NOMO-1 treated with DMSO at 0.1 percent for 48 hours (cell line): Measurements from ENCODE around the gene IMMP2L.

Source experiments
- DNase-seq: peaks from one replicate; lab custom pipeline; 2025; ENCODE audit not compliant: unreplicated experiment; lab: John Stamatoyannopoulos, UW

Gene IMMP2L

DNA sequence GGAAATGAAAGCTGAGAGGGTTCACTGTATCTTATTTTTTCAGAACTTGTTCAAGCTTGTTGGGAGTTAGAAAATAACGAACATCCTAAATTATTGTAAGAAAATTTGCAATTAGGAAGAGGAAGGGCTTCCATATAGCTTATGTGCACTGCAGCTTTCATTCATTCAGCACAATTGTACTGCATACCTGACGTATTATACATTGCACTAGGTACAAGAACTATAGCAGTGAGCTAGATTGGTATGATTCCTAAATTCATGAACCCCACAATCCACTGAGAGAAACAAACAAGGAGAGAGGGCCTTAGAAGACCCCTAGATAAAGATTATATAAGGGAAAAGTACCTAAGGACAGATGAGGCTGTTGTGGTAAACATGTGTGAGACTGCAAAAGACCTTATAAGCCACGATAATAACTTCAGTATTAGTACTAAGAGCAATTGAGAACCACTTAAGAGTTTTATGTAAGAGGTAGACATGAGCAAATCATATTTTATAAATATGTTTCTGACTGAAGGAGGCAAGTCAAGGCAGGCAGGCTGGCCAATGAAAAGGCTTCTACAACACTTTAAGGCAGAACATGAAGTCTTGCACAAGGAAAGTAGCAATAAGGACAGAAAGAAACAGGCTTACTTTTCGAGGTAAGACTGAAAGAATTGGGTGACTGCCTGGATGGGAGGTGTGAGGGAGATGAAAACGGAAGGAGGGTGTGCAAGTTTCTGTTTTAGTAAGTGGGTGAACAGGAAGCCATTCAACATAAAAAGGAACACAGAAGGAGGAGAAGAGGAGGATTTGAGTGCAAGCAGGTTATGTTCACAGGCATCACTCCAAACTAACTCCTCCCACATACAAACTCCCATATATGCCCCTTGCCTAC lies 549.3 kb downstream of the IMMP2L start:
- peak; percentile 45 for DNase-seq

DNA sequence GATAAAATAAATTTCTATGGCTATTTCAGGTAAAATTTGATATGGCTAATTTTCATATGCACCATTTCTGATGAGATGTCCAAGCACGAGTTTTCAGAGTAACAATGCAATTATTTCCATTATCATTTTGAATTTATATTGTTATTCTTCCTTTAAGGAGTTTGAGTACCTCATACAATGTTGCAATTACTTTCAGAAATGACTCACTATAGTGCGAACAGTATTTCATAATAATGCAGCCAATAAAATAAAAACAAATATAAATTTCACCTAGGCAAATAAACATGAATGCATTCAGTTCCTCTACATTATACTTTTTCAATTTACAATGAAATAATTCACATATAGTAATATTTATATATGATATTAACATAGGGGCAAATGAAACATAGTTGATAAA lies 550.1 kb downstream of the IMMP2L start:
- peak; percentile 11 for DNase-seq

DNA sequence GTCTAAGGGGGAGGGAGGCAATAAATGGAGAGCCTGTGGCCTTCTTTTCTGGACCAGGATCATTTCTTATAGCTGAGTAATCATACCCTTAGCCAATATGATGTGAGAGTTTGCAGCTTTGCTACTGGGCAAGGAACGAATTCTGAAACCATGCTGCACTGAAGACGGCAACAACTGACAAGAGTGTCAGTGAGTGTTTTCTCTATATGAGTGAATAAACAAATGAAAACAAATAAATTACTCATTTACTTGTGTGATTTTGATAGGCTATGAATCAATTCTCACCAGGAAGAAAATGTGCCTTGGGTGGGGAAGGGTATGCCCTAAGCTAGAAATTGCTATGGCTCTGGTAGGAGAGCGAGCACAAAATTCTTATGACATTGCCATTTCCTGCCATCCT lies 550.8 kb downstream of the IMMP2L start:
- no peak for DNase-seq

DNA sequence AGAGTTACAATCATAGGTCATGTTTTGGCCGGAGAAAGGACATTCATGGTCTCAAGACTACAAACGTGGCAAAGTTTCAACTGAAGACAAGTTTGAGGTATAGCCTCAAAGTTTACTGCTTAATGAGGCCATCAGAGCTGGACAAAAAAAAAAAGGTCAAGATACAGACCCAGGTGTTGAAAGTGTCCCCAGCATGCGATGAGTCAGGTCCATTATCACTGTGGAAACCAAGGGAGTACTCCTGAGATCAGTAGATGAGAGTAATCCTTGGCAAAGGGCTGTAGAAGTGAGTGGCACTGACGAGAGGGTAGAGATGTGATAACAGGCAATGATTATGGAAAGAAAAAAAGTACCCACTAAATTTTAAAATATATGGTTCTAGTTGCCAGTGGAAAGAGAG lies 551.5 kb downstream of the IMMP2L start:
- DNase-seq = no peak

DNA sequence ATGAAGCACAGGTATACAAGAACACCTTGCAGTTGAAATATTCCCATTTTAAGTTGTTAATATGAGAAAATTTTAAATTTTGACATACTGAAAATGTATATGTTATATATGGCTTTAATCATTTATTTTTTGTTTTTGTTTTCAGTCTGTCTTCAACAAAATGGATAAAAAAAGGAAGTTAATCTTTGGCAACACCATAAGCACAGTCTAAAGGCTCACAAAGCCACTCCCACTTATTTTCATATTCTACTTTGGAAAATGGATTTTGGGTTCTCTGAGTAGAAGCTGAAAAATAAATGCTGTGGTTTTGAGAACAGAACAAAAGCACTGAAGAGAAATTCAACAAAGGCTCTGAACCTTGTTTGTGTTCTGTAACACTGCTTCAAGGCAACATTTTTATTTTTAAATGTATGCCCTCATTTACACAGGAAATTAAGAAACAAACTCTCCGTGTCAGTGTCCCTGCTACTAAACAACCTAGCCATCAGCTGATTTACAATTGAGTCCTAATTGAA lies 552.7 kb downstream of the IMMP2L start:
- peak; percentile 40 for DNase-seq

DNA sequence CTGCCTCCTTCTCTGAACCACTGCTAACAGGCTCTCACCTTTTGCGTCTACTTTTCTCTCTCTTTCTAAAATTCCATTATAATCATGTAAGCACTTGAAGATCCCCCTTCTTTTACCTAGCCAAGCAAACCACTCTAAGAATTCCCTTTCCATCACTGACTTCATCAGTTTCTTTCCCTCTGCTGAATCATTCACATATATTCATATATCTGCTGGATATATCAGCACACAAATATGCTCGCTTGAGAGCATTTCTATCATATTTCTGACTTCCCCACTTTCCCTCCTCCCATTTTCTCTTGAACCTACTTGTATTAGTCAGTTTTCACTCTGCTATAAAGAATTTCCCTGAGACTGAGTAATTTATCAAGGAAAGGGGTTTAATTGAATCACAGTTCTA lies 555.6 kb downstream of the IMMP2L start:
- DNase-seq = no peak

DNA sequence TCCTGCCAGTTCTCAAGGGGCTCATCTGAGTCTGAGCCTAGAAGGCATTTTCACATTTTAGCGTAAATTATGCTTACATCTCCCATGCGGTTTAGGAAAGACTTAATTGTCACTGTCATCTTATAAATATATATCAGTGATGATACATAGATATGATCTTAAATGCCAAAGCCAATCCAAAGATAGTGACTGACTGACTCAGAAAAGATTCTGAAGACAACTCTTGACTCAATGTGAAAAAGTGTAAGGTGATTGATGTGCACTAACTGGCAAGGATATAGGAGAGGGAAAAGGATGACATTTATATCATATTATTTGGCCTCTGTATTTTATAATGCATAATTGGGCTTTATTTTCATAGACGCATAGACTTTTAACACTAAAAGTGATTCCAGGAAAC lies 556.3 kb downstream of the IMMP2L start:
- DNase-seq = no peak

DNA sequence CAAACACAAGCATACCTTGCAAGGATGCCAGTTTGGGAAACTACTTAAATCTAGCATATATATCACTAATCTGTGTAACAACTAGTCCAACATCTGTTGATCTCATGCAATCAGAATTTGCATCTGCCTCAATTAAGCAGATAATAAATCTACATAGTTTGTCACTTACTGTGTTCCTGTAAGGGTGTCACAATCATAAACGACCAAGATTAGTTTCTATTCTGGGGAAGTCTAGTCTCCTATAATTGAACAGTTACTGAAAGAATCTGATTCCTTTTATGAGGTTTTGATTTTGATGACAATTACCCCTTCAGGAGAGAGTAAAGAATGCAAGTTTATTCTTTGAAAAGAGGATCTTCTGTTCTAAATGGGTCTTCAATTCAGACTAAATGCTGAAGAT lies 556.8 kb downstream of the IMMP2L start:
- DNase-seq = peak; percentile 45

DNA sequence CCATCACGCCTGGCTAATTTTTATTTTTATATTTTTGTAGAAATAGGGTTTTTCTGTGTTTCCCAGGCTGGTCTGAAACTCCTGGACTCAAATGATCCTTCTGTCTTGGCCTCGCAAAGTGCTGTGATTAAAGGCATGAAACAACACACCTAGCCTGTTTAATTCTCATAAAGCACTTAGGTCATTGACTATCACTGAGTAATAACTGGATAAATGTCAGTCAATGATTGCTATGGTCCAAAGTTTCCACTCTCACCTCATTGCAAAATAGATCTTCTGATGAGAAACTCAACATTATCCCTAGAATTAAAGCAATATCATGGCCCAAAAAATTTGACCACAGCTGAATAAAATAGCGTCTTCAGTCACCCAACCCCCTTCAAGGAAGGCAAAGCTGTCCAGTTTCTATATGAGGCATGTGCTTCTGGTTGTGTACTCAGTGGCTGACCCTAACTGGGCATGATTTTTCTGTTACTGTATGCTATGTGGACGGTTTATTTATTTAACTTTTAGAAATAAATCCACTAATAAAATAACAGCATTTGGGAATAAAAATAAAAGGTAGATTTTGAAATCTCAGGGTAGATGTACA lies 557.9 kb downstream of the IMMP2L start:
- DNase-seq = no peak

DNA sequence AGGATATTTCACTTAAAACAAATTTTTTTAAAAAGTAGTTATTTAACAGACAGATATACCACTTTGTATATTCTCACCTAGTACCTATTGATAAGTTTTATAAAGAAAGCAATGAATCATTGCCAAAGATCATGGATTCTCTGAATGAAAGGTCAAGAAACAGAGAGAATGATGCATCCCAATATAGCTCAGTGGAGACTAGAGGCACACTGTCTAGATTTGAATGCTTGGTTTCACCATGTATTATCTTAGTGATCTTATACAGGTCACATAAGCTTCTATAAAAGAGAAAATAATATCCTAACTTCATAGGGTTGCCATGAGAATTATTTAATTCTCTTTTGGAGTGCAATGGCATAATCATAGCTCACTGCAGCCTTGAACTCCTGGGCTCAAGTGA lies 558.4 kb downstream of the IMMP2L start:
- DNase-seq = no peak

DNA sequence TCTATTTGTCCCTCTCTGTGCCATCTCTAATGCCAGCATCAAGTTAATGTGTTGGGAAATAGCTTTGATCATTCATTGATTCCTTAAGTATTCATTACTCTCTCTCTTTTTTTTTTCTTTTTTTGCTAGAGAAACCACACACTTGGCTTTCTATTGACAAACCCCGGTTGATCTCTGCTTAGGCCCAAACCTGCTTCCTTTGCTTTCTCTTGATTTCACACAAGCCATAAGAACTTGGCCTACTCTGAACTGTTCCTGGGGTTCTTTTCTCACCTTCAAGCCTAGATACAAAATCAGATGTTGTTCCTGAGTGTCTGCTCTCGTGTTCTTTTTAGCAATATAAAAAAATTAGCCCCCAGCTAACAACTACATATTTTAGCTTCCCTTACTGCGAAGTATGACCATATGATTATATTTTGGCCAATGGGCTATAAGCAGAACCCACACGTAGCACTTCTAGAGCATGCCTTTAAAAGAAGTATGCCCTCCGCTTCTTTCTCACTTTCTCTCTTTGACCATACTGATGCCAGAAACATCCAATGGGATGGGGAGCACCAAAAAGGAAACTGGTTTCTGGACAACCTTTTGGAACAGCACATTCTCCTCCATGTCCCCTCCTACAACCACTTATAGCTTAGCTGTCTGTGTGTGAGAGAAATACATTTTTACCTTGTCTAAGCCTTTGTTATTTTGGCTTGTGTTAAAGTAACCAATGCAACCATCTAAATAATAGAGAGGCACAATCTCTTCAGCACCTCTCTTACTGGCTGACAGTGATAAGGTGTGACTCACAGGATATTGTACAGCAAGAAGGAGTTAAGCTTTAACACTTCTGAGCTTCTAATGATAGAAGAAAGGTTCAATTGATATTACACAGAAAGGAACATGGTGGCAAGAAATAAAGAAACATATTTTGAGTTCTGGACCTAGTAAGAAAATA lies 568.0 kb downstream of the IMMP2L start:
- no peak for DNase-seq

DNA sequence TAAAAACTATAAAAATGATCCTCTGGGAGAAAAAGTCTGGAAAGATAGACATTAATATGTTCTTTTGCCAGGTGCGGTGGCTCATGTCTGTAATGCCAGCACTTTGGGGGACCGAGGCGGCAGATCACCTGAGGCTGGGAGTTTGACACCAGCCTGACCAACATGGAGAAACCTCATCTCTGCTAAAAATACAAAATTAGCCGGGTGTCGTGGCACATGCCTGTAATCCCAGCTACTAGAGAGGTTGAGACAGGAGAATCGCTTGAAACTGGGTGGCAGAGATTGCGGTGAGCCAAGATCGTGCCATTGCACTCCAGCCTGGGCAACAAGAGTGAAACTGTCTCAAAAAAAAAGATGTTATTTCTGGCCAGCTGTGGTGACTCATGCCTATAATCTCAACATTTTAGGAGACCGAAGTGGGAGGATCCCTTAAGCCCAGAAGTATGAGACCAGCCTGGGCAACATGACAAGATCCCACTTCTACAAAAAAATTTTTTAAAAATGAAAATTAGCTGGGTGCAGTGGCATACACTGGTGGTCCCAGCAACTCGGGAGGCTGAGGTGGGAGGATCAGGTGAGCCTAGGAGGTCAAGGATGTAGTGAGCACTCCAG lies 573.3 kb downstream of the IMMP2L start:
- no peak for DNase-seq

DNA sequence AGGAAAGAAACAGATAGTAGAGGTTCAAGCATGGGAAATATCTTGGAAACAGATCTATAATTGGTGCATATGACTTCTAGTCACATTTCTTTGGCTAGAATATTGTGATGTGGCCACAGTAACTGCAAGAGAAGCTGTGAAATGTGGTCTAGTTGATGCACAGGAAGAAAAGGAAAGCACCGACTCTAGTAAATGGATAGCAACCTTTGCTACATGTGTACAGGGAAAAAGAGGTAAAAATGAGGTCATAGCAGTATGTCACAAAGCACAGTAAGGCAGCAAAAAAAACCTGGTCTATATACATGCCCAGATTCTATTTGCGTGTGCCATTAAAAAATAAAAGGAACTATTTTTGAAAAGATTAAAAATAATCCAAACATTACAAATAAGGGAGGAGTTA lies 573.9 kb downstream of the IMMP2L start:
- no peak for DNase-seq

DNA sequence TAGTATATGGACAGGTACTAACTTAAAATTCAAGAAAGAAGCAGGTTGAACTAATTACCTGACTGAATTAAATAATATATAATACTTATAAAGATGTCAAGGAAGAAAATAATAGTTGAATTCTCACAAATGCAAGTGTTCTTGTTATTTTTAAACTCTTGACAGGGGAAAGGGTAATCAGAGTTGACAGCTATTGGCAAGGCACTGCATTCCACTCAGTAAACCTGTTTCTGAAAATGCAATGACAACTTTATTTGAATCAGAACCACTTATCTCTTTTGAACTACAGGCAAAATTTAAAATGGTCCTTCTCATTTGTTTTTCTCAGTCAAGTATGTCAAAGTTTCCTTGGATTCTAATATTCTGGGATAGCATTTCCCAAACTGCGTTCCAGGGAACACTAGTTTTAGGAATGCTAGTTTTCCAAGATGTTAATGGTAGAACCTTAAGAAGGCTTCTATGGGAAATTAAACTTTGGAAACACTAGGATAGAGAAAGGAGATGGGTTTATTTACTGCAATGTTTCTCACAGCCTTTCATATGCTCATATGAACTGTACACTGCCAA lies 575.1 kb downstream of the IMMP2L start:
- DNase-seq = no peak

DNA sequence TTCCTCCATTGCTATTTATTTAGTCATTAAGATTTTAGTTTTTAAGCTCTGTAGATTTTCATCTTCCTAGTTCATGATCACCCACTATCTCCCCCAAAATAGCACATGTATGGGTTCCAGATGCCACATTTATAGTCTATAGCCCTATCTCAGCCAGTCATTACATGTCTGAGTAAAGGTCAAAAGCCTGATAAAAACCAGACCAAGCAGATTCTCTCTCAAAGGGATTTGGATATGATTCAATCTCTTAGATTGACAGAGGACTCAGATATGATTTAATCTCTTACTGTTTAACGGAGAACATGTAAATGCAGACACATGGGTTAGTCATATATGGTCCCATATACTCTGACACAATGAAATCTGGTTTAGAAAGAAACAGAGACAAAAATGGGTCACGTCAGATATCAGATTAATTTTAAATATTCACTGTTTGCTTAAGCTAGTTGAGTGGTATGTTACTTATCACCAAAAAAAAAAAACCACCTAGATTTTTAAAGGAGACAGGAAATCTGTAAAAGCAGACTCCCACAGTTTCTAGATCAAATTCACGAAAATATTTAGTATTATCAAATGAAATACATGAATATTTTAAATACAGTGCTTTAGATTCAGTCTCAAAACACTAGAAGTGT lies 578.4 kb downstream of the IMMP2L start:
- no peak for DNase-seq

DNA sequence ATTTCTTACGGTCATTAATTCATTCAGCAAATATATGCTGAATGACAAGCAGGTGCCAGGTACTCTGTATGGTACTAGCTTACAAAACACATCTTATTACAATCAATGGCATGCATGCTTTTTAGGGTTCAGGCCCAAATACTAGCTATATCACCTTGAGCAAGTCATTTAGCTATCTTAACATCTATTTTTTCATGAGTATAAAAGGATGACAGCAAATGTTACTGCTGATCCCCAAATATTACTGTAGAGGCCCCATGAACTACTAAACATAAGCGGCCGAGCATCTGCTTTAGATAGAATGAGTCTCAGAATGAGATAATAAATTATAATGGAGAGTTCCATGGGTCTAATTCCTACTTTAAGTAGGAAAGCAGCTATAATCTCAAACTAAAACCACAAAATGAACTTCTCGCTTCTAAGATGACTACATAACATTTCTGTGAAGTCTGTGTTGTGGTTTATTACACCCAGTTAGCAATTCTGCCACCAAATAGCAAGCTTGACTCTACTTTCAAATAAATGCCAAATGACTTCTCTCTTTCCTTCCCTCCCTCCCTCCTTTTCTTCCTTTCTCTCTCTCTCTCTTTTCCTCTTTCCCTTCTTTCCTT lies 585.1 kb downstream of the IMMP2L start:
- no peak for DNase-seq

DNA sequence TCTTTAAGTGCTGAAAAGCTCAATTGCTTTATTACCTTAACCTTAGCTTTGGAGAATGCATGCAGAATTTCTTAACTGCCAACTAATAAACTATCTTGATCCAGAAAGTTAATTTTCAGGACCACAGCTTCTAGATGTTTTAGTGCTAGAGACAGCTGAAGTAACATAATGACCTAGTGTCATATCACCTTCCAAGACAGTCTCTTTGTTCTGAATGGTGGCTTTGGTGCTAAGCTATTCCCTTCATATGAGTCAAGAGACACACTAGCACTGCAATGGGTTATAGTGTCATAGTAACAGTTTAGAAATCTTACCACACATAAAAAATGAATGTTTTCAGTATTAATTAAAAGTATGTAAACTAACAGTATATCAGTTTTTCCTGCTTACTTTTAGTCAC lies 586.8 kb downstream of the IMMP2L start:
- no peak for DNase-seq

DNA sequence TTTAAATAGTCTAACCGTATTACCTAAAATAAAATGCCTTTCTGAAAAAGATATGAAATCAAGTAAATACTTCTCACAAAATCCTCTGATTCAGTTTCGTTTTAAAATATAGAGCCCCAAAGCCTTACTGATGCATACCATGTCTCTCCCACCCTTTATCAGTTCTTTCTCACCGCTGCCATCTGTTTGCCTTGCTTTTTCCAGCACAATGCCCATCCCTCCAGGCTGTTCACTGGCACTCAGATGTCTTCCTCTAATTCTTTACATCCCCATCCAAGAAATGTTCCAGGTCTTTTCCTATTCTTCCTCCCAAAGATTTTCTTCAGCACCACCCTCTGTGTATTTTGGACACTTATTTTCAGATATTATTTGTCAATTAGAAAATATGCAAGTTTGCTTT lies 587.9 kb downstream of the IMMP2L start:
- no peak for DNase-seq

DNA sequence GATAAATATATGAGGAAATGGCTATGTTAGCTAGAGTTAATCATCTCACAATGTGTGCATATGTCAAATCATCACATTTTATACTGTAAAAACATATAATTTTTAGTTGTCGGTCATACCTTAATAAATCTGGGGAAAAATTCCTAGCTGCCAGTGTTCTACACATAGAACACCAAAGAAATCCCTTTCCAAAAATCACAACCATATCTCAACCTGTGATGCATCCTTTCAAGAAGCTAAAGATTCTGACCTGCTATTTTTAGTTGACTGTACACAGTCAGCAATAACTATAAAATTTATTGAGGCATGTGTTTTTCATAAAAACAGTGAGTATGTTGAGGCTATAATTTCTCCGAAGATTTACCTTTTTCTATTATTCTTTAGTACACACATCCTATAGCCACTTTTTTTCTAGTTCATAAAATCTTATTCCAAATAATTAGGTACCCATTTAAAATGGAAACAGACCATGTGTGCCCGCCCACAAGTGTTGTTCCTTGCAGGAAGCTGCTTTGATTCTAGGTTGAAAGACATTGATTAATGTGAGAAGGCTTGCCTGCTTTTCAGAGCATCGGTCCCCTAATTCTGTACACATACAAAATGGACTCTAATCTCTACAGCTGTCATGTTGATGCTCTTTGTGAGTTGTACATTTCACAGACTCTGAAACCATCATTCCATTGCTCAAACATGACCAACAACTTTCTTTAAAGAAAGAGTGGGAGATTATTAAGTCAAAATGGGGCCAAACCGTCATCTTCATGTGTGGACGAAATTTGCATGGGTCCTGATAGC lies 588.9 kb downstream of the IMMP2L start:
- DNase-seq = no peak
